ENCODE measurements around the gene PIGP.
"Not testable (repeated sequence)": the region's sequence is repeated elsewhere in the genome, so short reads cannot be mapped to it uniquely, and the experiment has no call there.

Gene PIGP

DNA sequence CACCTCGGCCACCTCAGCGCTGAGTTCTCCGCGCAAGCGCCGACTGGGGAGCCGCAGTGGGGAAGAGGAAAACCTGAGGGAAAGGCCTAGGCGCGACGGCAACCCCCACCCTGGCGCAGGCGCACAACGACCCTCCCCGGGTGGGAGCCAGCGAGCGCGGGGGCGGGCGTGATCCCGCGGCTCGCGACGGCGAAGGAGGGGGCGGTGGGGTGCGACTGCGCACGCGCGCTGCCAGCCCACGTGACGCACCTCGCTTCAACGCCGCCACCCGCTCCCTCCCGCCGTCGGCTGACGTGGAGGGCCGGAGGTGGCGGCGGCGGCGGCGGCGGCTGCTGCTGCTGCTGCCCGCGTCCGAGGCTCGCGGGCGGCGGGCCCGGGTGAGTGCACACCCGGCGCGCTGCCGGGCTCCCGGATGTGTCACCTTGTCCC, at the start of gene PIGP, which contains the start of gene TTC3:
TSS of gene PIGP (minus strand) at position 84 of the 429 bp plus-strand sequence. CDS start 556 bp downstream, outside the sequence.
TSS of gene TTC3 (plus strand) at position 267 of the 429 bp plus-strand sequence. CDS start 14,004 bp downstream, outside the sequence.
- DNase-seq = peak; percentile 88

DNA sequence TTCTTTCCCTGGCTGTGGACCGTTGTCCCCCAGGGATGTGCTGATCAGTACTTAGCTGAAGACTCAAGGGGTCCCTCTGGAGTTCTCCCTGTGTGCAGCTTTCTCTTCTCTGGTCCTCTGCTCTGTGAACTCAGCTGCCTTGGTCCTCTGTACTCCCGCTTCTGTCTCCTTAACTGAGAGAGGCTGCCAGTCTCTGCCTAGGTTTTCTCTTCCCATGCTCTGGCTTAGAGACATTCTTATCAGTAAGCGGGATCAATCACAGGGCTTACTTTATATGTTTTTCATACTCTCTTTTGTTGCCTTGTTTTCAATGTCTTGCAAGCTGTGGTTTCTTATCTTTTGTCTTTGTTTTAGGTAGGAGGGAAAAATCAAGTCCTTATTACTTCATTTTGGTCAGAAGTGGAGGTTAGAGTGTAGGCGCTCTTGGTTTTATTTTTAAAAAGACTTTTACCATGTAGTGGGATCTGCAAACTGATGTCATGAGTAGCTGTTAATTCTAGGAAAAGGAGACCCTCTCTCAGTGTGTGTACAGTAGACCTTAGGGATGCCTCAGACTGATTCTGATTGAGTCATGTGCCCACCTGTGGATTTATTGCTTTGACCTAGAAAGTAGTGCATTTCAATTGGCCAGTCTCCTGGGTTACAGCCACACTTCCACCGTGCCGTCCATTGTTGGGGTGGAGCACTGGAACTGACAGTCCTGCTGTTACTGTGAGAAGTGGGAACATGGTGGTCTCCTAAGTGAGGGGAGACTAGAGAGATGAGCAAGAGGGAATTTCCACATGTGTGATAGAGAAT, 46.7 kb upstream of the PIGP start:
- no peak for DNase-seq

DNA sequence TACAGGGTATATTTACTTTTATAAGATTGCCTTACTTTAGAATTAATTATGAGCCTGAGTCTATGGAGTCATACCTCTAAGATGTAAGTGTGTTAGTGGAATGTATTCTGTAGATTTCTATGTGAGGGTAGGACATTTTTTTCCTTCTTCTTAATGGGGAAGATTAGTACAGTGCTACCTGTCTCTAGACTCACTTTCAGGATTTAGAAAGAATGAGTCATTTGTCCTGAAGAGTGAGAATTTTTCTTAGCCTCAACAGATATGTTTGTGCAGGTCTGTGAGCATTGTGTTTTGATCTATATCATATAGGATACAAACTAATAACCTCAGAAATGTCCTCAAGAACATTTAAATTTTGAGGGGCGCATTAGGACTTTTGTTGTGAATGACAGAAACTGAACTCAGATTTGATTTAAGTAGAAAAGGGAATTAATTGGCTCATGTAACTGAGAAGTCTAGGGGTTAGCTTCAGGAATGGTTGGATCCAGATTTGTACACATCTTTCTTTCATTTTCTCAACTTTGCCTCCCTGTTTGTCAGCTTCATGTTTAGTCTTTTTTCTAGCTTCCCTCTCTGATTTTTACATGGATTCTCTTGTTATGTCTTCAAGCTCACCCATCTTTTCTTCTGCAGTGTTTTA, 45.4 kb upstream of the PIGP start:
- DNase-seq = no peak

DNA sequence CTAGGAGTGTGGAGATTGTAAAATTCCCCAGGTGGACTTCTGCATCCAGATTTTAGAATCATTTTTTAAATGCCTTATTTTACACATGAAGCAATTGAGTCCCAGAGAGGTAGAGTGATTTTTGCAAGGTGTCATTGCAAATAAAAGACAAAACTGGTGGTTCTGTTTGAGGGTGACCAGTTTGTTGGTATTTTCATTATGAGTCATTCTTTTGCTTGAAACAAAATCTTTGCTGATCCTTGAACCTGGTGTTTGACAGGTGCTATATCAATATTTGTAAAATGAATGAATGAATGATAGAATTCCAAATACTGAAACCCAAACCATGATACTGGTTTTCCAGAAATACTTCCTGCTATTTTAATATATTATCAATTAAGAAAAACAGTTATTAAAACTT, 44.3 kb upstream of the PIGP start:
- no peak for DNase-seq

DNA sequence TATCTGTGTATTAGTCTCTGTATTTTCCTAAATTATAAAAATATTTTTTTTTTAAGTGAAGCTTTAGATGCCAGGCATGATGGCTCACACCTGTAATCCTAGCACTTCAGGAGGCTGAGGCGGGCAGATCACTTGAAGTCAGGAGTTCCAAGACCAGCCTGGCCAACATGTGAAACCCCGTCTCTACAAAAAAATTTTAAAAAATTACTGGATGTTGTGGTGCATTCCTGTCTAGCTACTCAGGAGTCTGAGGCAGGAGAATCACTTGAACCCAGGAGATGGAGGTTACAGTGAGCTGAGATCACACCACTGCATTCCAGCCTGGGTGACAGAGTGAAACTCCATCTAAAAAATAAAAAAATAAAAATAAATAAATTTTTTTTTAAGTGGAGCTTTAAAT, 43.6 kb upstream of the PIGP start:
- not testable (repeated sequence) for DNase-seq

DNA sequence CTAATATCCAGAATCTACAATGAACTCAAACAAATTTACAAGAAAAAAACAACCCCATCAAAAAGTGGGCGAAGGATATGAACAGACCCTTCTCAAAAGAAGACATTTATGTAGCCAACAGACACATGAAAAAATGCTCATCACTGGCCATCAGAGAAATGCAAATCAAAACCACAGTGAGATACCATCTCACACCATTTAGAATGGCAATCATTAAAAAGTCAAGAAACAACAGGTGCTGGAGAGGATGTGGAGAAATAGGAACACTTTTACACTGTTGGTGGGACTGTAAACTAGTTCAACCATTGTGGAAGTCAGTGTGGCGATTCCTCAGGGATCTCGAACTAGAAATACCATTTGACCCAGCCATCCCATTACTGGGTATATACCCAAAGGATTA, 41.4 kb upstream of the PIGP start:
- DNase-seq = not testable (repeated sequence)

DNA sequence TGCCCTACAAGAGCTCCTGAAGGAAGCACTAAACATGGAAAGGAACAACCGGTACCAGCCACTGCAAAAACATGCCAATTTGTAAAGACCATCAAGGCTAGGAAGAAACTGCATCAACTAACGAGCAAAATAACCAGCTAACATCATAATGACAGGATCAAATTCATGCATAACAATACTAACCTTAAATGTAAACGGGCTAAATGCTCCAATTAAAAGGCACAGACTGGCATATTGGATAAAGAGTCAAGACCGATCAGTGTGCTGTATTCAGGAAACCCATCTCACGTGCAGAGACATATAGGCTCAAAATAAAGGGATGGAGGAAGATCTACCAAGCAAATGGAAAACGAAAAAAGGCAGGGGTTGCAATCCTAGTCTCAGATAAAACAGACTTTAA, 38.2 kb upstream of the PIGP start:
- DNase-seq = not testable (repeated sequence)

DNA sequence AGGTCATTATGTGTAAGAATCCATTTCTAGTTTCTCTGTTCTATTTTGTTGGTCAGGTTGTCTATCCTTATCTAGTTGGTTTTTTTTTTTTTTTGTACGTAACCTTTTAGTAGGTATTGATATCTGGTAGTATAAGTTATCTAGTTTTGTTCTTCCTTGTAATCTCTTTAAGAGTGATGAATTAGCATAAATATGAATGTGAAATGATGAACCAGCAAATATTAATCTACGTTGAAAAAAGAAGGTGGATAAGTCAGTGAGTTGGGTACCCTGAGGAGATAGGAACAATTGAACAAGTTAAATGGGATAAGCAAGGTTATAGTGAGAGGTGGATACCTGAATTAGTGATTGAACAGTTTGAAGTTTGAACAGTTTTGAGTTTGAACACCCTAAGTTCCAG, 34.1 kb upstream of the PIGP start:
- no peak for DNase-seq

DNA sequence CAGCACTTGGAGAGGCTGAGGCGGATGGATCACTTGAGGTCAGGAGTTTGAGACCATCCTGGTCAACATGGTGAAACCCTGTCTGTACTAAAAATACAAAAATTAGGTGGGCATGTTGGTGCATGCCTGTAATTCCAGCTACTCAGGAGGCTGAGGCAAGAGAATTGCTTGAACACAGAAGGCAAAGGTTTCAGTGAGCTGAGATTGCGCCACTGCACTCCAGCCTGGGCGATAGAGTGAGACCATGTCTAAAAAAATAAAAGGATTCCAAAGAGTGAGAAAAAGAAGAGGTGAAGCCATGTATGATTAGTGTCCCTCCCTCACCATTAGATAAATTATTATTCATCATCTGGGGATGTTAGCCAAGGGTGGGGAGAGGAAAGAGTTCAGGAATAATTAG, 29.9 kb upstream of the PIGP start:
- DNase-seq = not testable (repeated sequence)

DNA sequence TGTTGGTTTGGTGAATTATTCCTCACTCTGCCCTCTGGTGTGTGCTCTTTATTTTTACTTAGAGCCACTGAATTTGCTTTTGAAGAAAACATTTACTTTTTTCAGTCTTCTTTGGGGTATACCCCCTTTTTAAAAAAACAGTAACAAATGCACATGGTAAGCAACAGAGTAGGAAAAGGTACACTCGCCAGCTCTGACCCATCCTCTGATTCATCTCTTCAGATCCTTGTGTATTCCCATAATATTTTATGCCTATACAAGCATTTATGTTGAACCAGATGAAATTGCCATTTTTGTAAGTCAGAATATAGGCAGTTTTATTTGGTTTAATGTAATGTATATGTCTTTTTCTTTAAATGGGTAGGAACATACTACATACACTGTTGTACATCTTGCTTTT, 28.5 kb upstream of the PIGP start:
- no peak for DNase-seq

DNA sequence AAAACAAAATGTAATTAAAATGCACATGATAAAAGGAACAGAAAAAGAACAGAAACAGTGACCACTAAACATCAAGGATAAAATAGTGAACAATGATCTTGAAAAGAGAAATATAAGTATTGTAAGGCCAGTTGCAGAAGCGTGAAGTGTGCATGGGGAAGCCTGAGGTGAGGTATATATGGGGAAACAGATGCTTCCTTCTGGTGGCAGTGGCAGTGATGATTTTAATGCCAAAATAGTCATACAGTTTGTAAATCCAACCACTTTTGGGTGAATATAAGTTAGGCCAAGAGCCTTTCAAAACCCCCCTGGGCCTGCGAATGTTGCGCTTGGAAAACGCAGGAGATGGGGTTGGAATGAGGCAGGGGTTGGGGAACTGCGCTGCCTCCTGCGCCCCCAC, 27.4 kb upstream of the PIGP start:
- no peak for DNase-seq

DNA sequence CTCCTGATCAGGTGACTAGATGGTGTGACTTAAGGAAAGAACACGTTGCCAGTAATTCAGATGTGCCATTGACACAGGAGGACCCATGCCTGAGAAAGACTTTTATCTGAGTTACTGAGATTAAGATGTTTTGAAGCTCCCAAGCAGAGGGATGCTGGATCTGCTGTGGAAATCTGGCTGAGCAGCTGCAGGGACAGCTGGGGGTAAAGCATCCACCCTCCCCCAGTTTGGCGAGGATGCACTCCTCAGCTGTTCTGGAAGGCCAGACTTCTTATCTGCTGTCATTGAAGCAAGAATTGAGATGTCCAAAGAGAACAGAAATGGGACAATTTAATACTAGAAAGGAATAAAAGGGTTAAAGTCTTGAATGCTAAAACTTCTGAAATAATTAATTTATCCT, 25.9 kb upstream of the PIGP start:
- DNase-seq = no peak

DNA sequence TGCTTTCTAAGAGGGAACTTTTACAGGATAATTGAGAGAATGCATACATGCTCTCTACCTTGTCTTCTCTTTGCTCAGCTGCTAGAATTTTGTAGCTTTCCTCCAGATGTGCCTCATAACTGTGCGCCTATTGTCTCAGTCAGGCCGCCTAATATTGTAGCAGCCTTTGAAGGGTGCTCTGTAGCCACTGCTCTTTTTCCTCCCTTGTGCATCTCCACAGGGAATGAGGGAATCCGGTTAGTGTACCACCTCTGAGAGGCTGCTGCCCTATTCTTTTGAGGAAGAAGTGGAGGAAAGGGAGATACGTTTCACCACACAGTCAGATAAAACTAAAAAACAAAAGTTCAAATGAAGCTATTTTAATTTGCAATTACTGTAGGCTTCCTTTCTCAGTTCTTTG, 22.9 kb upstream of the PIGP start:
- no peak for DNase-seq

DNA sequence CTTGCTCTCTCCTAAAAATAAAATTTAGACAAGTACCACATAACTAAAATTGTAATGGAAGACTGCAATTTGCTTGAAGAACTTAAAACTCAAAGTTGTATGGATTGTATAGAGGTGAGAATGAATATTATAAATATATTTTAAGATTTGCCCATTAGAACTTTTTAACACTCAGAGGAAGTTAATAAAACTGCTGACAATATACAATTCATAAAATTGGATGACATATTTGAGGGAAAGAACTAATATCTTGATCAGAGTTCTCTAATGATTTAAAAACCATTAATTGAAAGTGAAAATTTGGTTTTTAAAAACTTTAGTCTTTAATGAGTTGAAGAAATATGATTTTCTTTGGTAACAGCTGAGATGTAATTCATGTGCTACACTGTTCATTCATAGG, 21.1 kb upstream of the PIGP start:
- no peak for DNase-seq

DNA sequence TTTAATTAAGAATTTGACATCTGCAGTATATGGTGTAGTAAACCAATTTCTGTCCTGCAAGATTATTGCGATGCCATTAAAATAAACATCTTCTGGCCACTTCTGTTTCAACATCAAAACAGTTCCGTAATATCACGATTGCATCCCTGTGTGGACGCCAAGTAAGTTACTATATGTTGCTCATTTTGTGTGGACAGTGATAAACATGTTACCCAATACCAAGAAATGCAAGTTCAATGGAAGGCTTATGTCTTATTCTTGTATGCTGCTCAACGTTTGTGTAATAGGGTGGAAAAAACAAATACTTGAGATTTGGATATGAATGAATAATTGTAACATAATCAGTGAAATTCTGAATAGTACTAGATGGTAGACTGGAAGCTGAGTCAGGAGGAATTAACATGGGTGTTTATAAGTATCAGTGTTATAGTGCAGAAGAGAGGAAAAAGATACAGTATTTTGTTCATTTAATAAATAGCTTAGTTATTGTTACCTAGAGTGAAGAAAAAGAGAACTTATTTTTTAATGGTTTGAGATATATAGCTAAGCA, 15.4 kb upstream of the PIGP start:
- no peak for DNase-seq

DNA sequence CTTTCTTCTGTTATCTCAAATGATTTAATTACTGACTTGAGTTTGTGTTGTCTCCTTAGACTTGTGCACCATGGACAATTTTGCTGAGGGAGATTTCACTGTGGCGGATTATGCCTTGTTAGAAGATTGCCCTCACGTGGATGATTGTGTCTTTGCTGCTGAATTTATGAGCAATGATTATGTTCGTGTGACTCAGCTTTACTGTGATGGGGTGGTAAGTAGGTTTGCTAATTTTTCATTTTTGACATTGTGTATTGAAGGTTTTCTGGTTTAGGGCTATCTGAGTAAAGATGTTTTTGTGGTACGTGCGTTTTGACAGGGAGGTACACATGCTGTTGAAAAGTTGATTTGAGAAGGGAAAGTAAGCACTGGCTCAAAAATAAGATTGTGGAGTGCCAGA, 14.3 kb upstream of the PIGP start:
- no peak for DNase-seq

DNA sequence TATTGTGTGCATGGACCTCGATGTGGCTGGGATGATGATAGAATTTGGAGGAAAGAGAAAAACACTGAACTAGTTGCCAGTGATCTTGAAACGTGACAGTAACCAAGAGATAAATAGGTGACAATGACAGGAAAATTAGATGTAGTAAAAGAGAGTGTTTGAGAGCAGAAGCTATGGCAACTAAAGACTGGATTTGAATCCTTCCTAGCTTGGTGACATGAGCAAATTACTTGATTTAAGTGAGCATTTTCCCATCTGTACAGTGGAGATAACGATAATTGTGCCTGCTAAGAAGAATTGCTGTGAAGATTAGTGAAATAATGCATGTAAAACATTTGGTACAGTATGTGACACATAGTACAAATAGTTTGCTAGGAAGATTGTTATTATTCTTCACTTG, 12.9 kb upstream of the PIGP start:
- DNase-seq = no peak

DNA sequence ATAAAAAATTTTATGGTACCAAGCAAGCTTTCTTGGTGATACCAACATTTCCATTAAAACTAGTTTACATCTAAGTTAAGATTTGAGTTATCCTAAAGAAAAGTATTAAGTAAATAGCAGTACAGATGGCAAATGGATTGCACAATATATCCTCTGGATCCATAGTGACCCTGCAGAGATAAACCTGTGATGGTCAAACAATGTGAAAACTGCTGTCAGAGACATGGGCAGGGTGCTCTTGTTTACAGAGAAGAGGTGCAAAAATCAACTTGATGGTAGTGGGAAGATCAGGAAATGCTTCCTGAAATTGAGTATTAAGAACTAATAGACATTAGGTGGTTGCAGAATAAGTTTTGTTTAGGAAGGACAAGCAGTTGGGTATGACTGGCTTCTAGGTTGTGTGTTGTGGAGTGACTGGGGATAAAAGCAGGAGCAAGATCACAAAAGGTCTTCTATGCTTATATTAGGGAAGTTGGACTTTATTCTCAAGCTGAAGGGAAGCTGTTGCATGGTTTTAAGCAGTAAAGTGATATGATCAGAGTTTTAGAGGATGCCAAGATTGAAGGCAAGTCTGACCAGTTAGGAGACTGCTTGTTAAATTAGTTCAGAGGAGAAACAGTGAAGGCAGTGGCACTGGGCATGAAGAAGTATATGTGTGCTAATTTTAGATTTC, 10.1 kb upstream of the PIGP start:
- DNase-seq = peak; percentile 36

DNA sequence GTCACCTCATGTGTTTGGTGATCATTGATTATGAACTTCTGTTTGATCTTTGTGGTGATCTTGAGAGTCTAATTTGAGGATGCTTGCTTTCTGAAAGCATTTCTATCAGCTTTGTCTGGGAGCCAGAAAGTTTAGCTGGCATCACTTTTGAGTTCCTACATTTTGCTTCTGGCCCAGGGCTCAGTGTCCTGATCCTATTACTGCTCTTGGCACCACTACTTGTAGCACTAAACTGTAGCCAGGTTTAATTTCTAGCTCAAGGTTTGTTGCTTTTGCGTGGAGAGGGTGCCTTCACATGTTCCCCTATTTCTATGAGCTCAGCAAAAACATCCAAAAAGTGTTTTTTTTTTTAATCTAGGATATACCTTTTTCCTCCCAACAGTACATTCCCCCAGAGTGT, 9.5 kb upstream of the PIGP start:
- DNase-seq = no peak

DNA sequence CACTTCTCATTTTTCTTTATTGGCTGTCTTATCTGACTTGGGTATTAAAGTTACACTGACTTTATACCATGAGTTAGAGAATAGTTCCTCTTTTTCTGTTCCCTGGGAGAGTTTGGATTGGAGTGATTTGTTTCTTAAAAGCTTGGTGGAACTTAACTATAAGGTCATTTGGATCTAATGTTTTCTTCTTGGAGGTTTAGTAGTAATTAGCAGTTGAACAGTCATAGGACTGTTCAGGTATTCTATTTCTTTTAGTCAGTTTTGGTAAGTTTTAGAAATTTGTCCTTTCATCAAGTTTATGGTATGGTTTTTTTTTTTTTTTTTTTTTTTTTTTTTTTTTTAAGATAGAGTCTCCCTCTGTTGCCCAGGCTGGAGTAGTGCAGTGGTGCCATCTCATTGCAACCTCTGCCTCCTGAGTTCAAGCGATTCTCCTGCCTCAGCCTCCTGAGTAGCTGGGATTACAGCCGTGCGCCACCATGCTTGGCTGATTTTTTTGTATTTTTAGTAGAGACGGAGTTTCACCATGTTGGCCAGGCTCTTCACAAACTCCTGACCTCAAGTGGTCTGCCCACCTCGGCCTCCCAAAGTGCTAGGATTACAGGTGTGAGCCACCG, 6.4 kb upstream of the PIGP start:
- DNase-seq = peak; percentile 38

DNA sequence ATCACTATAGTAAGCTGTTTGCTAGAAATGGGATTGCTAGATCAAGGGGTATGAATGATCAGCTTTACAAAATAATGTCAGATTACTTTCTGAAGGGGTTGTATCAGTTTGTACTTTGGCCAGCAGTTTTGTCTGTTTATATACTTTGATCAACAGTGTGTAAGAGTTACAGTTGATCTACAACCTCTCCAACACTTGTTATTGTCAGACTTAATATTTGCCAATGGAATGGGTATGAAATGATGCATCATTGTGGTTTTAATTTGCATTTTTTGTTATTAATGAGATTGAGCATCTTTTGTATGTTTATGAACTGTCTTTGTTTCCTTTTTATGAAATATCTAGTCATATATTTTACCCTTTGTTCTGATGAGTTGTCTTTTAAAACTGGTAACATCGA, 4.5 kb upstream of the PIGP start:
- DNase-seq = no peak

DNA sequence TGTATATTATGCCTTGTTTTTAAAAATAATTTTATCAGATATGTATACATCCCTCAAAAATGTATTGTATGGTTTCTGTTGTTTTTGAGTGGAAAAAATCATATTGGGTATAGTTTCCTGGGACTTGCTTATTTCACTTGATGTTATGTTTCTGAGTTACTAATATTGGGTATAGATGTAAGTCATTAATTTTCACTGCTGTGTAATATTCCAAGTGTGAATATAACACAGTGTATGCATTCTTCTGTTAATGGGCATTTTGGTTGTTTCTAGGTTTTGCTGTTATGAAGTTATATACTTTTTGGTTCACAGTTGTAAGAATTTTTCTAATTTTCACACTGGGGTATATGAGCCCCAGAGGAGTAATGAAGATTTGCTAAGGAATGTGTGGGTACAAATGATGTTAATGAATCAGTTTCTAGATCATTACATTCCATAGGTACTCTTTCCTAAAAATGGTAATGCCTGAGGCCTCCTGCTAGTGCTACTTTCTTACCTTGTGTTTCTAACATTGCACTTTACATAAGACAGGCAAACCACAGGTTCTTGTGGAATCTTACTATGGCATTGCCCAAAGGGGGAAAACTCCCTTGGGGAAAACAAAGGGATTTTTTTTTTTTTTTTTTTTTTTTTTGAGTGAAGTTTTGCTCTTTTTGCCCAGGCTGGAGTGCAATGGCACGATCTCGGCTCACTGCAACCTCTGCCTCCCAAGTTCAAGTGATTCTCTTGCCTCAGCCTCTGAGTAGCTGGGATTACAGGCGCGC, 3.4 kb upstream of the PIGP start:
- DNase-seq = no peak
